Measurements from ENCODE around the gene PUDP.

- TF ChIP-seq POLR2A (IDR thresholded peaks at IDR 0.05) (no peak), CTCF (IDR thresholded peaks at IDR 0.05) (no peak)
Measured at GRCh38 chrX:7192871-7193270, 44.9 kb upstream of the PUDP start.

Measured in Peyer's patch (tissue), 4 donors.